ENCODE data around the gene TEAD1.

TEAD1 gene

GRCh38 chr11:12789054-12789453 is 114.8 kb downstream of the TEAD1 start:
- no peak for DNase-seq (ENCODE audit: low read depth in 2 of 2)

GRCh38 chr11:12789596-12790215 is 115.5 kb downstream of the TEAD1 start:
- DNase-seq (ENCODE audit: low read depth in 2 of 2) = no peak

GRCh38 chr11:12790861-12791616 is 116.8 kb downstream of the TEAD1 start:
- no peak for DNase-seq (ENCODE audit: low read depth in 2 of 2)

GRCh38 chr11:12792018-12792417 is 117.8 kb downstream of the TEAD1 start:
- DNase-seq (ENCODE audit: low read depth in 2 of 2) = no peak

- no peak for DNase-seq (ENCODE audit: low read depth in 2 of 2)
These were observed 118.4 kb downstream of the TEAD1 start for GRCh38 chr11:12792590-12792989.

- no peak for DNase-seq (ENCODE audit: low read depth in 2 of 2)
These were observed 118.8 kb downstream of the TEAD1 start for GRCh38 chr11:12793065-12793464.

- DNase-seq (ENCODE audit: low read depth in 2 of 2) = no peak
These were observed 119.3 kb downstream of the TEAD1 start for GRCh38 chr11:12793506-12793905.

GRCh38 chr11:12794576-12795230 is 120.5 kb downstream of the TEAD1 start:
- DNase-seq (ENCODE audit: low read depth in 2 of 2) = no peak

GRCh38 chr11:12797996-12798395 is 123.8 kb downstream of the TEAD1 start:
- DNase-seq (ENCODE audit: low read depth in 2 of 2) = no peak

GRCh38 chr11:12798609-12799011 is 124.4 kb downstream of the TEAD1 start:
- DNase-seq (ENCODE audit: low read depth in 2 of 2) = no peak

GRCh38 chr11:12799334-12799835 is 125.2 kb downstream of the TEAD1 start:
- DNase-seq (ENCODE audit: low read depth in 2 of 2) = no peak

GRCh38 chr11:12800032-12800671 is 125.9 kb downstream of the TEAD1 start:
- no peak for DNase-seq (ENCODE audit: low read depth in 2 of 2)

GRCh38 chr11:12800871-12801270 is 126.7 kb downstream of the TEAD1 start:
- DNase-seq (ENCODE audit: low read depth in 2 of 2) = no peak

- no peak for DNase-seq (ENCODE audit: low read depth in 2 of 2)
These were observed 127.8 kb downstream of the TEAD1 start for GRCh38 chr11:12801976-12802375.

GRCh38 chr11:12802418-12803085 is 128.3 kb downstream of the TEAD1 start:
- DNase-seq (ENCODE audit: low read depth in 2 of 2) = no peak

GRCh38 chr11:12803086-12803826 is 129.0 kb downstream of the TEAD1 start:
- no peak for DNase-seq (ENCODE audit: low read depth in 2 of 2)

GRCh38 chr11:12806113-12806512 is 131.9 kb downstream of the TEAD1 start:
- DNase-seq (ENCODE audit: low read depth in 2 of 2) = no peak

- no peak for DNase-seq (ENCODE audit: low read depth in 2 of 2)
These were observed 133.4 kb downstream of the TEAD1 start for GRCh38 chr11:12807621-12808020.

GRCh38 chr11:12808519-12808918 is 134.3 kb downstream of the TEAD1 start:
- DNase-seq (ENCODE audit: low read depth in 2 of 2) = no peak

GRCh38 chr11:12809364-12809763 is 135.1 kb downstream of the TEAD1 start:
- DNase-seq (ENCODE audit: low read depth in 2 of 2) = no peak
